Panc1 (cell line): ENCODE measurements around the gene PGLYRP2. TPM values are rescaled to one million over a fixed set of nuclear protein-coding genes. Genes with fewer than 3 reads are reported as not detected.

Experiments used
- ATAC-seq: fragments of 200-7000 bp; cut with Tn5 transposase; 2 replicates; pipeline ENCODE4 v1.9.1; 2020; ENCODE audit warnings: mild to moderate bottlenecking, moderate library complexity
- BruUV-seq: library from RNA; stranded (reverse); fragments of 400-500 nt; replicated peaks from 2 replicates; lab custom pipeline; 2021; lab: Mats Ljungman, UMichigan
- CTCF ChIA-PET: fragments of 300-600 bp; sonication (Branson Sonifier 250); formaldehyde crosslinking; loops from one replicate; lab custom pipeline; 2022; ENCODE audit warnings: antibody characterized with exemption; lab: Charles Lee
- POLR2A ChIA-PET: fragments of 300-600 bp; sonication (Branson Sonifier 250); formaldehyde crosslinking; loops from one replicate; lab custom pipeline; 2022; ENCODE audit warnings: antibody characterized with exemption; lab: Charles Lee
- DNase-seq: peaks from one replicate; pipeline ENCODE4 v3.0.0-alpha.2; 2010; ENCODE audit warnings: low read depth, low spot score
- H3K27ac ChIP-seq: 2 replicates; pipeline ENCODE4 v1.5.1; 2011; ENCODE audit warnings: mild to moderate bottlenecking, low read length, inconsistent platforms
- H3K27me3 ChIP-seq: fragments of 200-500 bp; sonication (Bioruptor generic); 2 replicates; pipeline ENCODE4 v1.6.0; 2014; ENCODE audit warnings: low read length, inconsistent platforms; ENCODE audit not compliant: control insufficient read depth, insufficient read depth
- H3K36me3 ChIP-seq: fragments of 200-500 bp; sonication (Bioruptor generic); 2 replicates; pipeline ENCODE4 v1.5.1; 2014; ENCODE audit warnings: inconsistent platforms, mild to moderate bottlenecking, low read length, moderate library complexity; ENCODE audit not compliant: control insufficient read depth, insufficient read depth
- H3K4me1 ChIP-seq: 2 replicates; pipeline ENCODE4 v1.5.1; 2011; ENCODE audit warnings: inconsistent platforms, mild to moderate bottlenecking, low read length, moderate library complexity; ENCODE audit not compliant: control insufficient read depth, insufficient read depth
- H3K4me3 ChIP-seq, 2 experiments: 2 replicates each; pipeline ENCODE4 v1.5.1; 2011 to 2012; ENCODE audit warnings: low read depth in 2 of 2, low read length in 2 of 2, mild to moderate bottlenecking in 2 of 2, inconsistent platforms in 1 of 2, moderate library complexity in 1 of 2
- H3K9me3 ChIP-seq: fragments of 200-500 bp; sonication (Bioruptor generic); 2 replicates; pipeline ENCODE4 v1.5.1; 2014; ENCODE audit warnings: low read depth, mild to moderate bottlenecking, inconsistent platforms, low read length, moderate library complexity; ENCODE audit not compliant: control insufficient read depth, insufficient read depth
- POLR2AphosphoS5 ChIP-seq: IDR thresholded peaks from 2 replicates; pipeline ENCODE4 v1.6.1; 2012; ENCODE audit warnings: mild to moderate bottlenecking, low read depth, low read length, moderate library complexity
- SIN3A ChIP-seq: IDR thresholded peaks from 2 replicates; pipeline ENCODE4 v1.6.1; 2012; ENCODE audit warnings: low read depth, mild to moderate bottlenecking, low read length, moderate library complexity, borderline replicate concordance; ENCODE audit not compliant: insufficient read depth
- TCF7L2 ChIP-seq: IDR thresholded peaks from 2 replicates; pipeline ENCODE4 v1.6.1; 2011; ENCODE audit warnings: mild to moderate bottlenecking, low read depth, low read length, inconsistent platforms
- in situ Hi-C: cut with HindIII; loops from 2 replicates; pipeline ENCODE4 v1.10.0; 2016; ENCODE audit warnings: low sequenced_read_pairs, low pct_unique_long_range_greater_than_20kb
- intact Hi-C: fragments of 100-400 bp; cut with micrococcal nuclease; formaldehyde crosslinking; loops from one replicate; pipeline ENCODE4 v1.10.0; 2022; ENCODE audit not compliant: unreplicated experiment
- total RNA-seq: library from RNA; stranded (reverse); gene quantifications from one replicate; pipeline ENCODE4 v1.2.1, GENCODE V29; 2021; ENCODE audit not compliant: unreplicated experiment
- TF ChIP-seq, protein P1 (sequence below): fragments of 450-650 bp; IDR thresholded peaks from 2 replicates; pipeline ENCODE4 v1.5.1; 2017; ENCODE audit warnings: mild to moderate bottlenecking
- TF ChIP-seq, protein P2 (sequence below), 2 experiments: IDR thresholded peaks; 2 replicates each; pipeline ENCODE4 v1.6.1; 2011 to 2012; ENCODE audit warnings: low read depth in 2 of 2, control low read depth in 1 of 2, low read length in 1 of 2, mild to moderate bottlenecking in 1 of 2, moderate library complexity in 1 of 2; ENCODE audit not compliant: insufficient read depth in 1 of 2

Gene PGLYRP2
- total RNA-seq, 1 experiment from 2014 or later = not detected

DNA sequence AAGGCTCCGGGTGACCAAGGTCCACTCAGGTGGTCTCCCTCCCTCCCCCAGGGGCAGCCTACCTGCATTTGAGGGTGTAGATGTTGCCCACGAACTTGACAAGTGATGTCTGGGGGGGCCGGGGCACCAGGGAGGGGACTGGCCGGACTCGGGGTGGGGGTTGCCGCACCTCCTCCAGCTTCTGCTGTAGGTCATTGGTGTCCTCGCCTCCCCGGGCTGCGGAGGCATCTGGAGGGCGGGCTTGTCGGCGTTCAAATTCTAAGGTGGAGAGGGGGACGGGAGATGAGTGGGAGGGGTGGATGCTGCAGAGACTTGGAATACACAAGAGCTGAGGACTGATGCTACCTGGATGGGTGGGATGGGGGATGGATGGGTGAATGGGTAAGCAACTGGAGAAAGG, 55.2 kb downstream of the PGLYRP2 start:
- TF ChIP-seq SIN3A (no peak), POLR2AphosphoS5 (no peak)
- TF ChIP-seq, protein P1, sequence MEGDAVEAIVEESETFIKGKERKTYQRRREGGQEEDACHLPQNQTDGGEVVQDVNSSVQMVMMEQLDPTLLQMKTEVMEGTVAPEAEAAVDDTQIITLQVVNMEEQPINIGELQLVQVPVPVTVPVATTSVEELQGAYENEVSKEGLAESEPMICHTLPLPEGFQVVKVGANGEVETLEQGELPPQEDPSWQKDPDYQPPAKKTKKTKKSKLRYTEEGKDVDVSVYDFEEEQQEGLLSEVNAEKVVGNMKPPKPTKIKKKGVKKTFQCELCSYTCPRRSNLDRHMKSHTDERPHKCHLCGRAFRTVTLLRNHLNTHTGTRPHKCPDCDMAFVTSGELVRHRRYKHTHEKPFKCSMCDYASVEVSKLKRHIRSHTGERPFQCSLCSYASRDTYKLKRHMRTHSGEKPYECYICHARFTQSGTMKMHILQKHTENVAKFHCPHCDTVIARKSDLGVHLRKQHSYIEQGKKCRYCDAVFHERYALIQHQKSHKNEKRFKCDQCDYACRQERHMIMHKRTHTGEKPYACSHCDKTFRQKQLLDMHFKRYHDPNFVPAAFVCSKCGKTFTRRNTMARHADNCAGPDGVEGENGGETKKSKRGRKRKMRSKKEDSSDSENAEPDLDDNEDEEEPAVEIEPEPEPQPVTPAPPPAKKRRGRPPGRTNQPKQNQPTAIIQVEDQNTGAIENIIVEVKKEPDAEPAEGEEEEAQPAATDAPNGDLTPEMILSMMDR = no peak
- TF ChIP-seq, protein P2, sequence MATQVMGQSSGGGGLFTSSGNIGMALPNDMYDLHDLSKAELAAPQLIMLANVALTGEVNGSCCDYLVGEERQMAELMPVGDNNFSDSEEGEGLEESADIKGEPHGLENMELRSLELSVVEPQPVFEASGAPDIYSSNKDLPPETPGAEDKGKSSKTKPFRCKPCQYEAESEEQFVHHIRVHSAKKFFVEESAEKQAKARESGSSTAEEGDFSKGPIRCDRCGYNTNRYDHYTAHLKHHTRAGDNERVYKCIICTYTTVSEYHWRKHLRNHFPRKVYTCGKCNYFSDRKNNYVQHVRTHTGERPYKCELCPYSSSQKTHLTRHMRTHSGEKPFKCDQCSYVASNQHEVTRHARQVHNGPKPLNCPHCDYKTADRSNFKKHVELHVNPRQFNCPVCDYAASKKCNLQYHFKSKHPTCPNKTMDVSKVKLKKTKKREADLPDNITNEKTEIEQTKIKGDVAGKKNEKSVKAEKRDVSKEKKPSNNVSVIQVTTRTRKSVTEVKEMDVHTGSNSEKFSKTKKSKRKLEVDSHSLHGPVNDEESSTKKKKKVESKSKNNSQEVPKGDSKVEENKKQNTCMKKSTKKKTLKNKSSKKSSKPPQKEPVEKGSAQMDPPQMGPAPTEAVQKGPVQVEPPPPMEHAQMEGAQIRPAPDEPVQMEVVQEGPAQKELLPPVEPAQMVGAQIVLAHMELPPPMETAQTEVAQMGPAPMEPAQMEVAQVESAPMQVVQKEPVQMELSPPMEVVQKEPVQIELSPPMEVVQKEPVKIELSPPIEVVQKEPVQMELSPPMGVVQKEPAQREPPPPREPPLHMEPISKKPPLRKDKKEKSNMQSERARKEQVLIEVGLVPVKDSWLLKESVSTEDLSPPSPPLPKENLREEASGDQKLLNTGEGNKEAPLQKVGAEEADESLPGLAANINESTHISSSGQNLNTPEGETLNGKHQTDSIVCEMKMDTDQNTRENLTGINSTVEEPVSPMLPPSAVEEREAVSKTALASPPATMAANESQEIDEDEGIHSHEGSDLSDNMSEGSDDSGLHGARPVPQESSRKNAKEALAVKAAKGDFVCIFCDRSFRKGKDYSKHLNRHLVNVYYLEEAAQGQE (IDR thresholded peaks at IDR 0.05; ENCODE audit: insufficient read depth in 1 of 2, low read depth in 2 of 2, low read length in 1 of 2) = no peak
- Histone ChIP-seq H3K9me3 (no peaks in the 10 kb centered on the region), H3K27ac (no peak overlapping the region), H3K4me1 (peaks cover 5% of the 10 kb centered on the region), H3K27me3 (no peaks in the 10 kb centered on the region), H3K36me3 (0 out of 2 replicates have a peak, but pooled peaks cover 3% of the 10 kb centered on the region), H3K4me3 (no peak overlapping the region)
- in situ Hi-C loops = no loop called here
- ChIA-PET CTCF (no interaction called here), POLR2A (no interaction called here)
- ATAC-seq (no peak), DNase-seq (no peak)
- no TSS peak for BruUV-seq
- intact Hi-C loops = no loop called here

DNA sequence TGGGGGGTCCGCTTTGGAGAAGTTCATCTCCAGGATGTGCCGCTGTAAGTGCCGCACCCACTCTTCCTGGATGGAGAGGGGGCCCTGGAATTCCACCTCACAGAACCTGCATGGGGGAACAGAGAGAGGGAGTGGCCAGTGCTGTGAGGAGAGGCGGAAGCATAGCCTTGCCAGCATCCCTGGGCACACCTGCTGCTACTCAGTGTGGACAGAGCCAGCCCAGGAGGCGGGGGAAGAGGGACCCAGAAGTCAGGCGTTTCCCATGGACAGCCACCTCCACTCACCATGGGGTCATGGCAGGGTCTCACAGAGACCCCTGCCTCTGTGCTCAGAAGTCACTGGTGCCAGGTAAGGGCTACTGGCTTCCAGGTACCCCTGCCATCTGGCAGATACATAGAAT, 56.2 kb downstream of the PGLYRP2 start:
- no peak for ATAC-seq
- intact Hi-C loops = no loop called here

More for the DNA sequence above, 56.2 kb downstream of the PGLYRP2 start:
- Histone ChIP-seq H3K4me1 (peaks cover 5% of the 10 kb centered on the region), H3K27me3 (no peaks in the 10 kb centered on the region), H3K27ac (no peak overlapping the region), H3K9me3 (no peaks in the 10 kb centered on the region), H3K36me3 (peaks cover 7% of the 10 kb centered on the region; the same call in 1 of the 2 replicates), H3K4me3 (no peak overlapping the region)
- DNase-seq = no peak
- ChIA-PET CTCF (no interaction called here), POLR2A (no interaction called here)
- no TSS peak for BruUV-seq
- TF ChIP-seq, protein P2 (IDR thresholded peaks at IDR 0.05; ENCODE audit: insufficient read depth in 1 of 2, low read depth in 2 of 2, low read length in 1 of 2) = no peak
- TF ChIP-seq POLR2AphosphoS5 = no peak
- no peak for TF ChIP-seq SIN3A
- TF ChIP-seq, protein P1 = no peak
- no peak for TF ChIP-seq TCF7L2
- in situ Hi-C loops = no loop called here
